ES-I3 (cell line): ENCODE data around the gene ARHGEF39.
"Not testable (repeated sequence)": the region's sequence is repeated elsewhere in the genome, so short reads cannot be mapped to it uniquely, and the experiment has no call there.

Source experiments
- H3K36me3 ChIP-seq: 2 replicates; pipeline ENCODE4 v1.6.1; 2013; ENCODE audit warnings: mild to moderate bottlenecking, low read length, control low read depth, moderate library complexity; ENCODE audit not compliant: insufficient read depth
- H3K4me1 ChIP-seq: 2 replicates; pipeline ENCODE4 v1.6.1; 2013; ENCODE audit warnings: mild to moderate bottlenecking, control low read depth, low read length; ENCODE audit not compliant: insufficient read depth
- H3K9ac ChIP-seq: 2 replicates; pipeline ENCODE4 v1.6.1; 2013; ENCODE audit warnings: low read depth, mild to moderate bottlenecking, low read length, moderate library complexity
- H3K9me3 ChIP-seq: 2 replicates; pipeline ENCODE4 v1.6.1; 2013; ENCODE audit warnings: mild to moderate bottlenecking, low read length, moderate library complexity; ENCODE audit not compliant: control insufficient read depth, insufficient read depth

ARHGEF39 gene

DNA sequence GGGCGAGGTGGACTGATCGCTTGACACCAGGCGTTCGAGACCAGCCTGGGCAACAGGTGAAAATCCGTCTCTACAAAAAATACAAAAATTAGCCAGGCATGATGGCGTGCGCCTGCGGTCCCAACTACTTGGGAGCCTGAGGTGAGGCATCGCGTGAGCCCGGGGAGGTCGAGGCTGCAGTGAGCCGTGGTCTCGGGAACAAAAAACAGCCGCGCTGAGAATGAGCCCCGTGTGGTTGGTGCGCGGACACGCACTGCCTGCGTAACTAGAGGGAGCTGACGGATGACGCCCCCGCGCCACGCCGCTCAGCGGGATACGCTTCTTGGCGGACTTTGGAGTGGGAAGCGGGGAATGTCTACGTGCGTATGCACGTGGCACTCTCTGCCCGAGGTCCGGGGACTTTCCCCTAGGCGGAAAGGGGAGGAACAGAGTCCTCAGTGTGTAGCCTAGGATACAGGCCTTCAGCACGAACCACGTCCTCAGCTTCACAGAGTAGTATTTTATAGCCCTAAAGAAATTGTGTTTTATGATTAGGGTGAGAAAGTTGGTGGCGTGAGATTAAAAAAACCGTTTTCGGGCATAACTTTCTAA lies 7.4 kb downstream of the ARHGEF39 start, which contains the start of gene RMRP:
TSS of gene RMRP (minus strand) at position 474 of the 591 bp plus-strand sequence.
- Histone ChIP-seq H3K9ac (peak within 1 kb of the TSS; percentile 85), H3K36me3 (peaks cover 6% of the 10 kb centered on the region; the same call in 1 of the 2 replicates), H3K9me3 (no peaks in the 10 kb centered on the region), H3K4me1 (peaks cover 7% of the 10 kb centered on the region; the same call in 1 of the 2 replicates)

DNA sequence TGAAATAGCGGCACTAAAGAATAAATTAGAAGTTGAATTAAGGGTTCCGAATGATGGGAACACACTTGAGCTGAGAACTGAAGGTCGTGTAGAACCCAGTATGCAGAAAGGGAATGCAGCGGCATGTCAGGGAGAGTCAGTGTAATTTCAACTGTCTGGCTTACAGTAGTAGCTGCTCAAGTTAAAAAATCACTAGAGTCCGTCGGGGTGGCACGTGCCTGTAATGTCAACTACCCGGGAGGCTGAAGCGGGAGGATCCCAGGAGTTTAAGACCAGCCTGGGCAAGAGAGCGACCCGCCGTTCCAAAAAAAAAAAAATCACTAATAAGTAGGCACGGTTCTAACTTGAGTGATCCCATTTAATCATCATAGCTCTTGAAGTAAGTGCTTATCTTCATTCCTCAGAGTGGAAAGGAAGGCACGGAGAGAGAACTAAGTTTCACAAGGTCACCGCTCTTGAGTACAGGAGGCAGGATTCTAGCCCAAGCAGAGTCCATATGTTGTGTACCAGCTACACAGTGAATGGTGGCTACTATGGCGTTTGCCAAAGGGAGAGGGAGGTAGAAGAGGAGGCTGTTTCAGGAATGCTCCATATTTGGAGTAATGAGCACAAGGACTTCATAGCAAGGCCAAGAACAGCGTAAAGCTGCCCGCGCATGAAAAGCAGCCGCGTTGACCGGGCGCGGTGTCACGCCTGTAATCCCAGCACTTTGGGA lies 8.0 kb downstream of the ARHGEF39 start:
- Histone ChIP-seq H3K36me3 (peaks cover 6% of the 10 kb centered on the region; the same call in 1 of the 2 replicates), H3K4me1 (peaks cover 7% of the 10 kb centered on the region; the same call in 1 of the 2 replicates), H3K9me3 (no peaks in the 10 kb centered on the region), H3K9ac (peak overlapping the region; percentile 60)

DNA sequence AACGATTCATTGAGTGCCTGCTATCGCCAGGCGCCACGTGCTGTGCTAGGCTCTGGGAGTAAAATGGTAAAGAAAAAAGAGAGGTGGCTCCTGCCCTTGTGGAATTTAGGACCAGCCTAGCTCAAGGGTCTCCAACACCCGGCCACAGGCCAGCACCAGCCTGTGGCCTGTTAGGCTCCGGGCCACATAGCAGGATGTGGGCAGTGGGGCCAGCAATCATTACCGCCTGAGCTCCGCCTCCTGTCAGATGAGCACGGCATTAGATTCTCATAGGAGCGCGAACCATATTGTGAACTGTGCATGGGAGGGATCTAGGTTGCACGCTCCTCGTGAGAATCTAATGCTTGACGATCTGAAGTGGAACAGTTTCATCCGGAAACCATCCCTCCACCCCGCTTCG lies 8.6 kb downstream of the ARHGEF39 start:
- no peaks in the 10 kb centered on the region for H3K9me3 ChIP-seq
- no peak overlapping the region for H3K9ac ChIP-seq
- peaks cover 6% of the 10 kb centered on the region; the same call in 1 of the 2 replicates for H3K36me3 ChIP-seq
- H3K4me1 ChIP-seq: peaks cover 7% of the 10 kb centered on the region; the same call in 1 of the 2 replicates

DNA sequence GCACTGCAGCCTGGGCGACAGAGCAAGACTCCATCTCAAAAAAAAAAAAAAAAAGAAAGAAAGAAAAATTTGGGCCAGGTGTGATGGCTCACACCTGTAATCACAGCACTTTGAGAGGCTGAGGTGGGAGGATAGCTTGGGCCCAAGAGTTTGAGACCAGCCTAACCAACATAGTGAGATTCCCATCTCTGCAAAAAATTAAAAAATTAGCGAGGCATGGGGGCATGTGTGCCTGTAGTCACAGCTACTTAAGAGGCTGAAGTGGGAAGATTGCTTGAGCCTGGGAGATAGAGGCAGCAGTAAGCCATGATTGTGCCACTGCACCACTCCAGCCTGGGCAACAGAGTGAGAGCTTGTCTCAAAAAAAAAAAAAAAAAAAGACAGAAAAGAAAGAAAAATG lies 11.4 kb downstream of the ARHGEF39 start:
- no peak overlapping the region for H3K9ac ChIP-seq
- no peaks in the 10 kb centered on the region for H3K9me3 ChIP-seq
- peaks cover 13% of the 10 kb centered on the region; the same call in 1 of the 2 replicates for H3K4me1 ChIP-seq
- H3K36me3 ChIP-seq: no peaks in the 10 kb centered on the region

DNA sequence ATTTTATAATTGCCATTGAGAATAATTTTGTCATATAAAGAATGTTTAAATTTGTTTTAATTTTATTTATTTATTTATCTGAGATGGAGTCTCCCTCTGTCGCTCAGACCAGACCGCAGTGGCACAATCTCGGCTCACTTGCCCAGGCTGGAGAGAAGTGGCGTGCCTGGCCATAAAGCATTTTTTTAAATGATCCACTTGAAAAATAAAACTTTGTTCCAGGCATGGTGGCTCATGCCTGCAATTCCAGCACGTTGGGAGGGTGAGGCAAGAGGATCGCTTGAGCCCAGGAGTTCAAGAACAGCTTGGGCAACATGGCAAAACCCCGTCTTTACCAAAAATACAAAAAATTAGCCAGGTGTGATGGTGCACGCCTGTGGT lies 12.2 kb downstream of the ARHGEF39 start:
- H3K4me1 ChIP-seq: peaks cover 13% of the 10 kb centered on the region; the same call in 1 of the 2 replicates
- no peaks in the 10 kb centered on the region for H3K9me3 ChIP-seq
- H3K36me3 ChIP-seq: no peaks in the 10 kb centered on the region
- no peak overlapping the region for H3K9ac ChIP-seq

DNA sequence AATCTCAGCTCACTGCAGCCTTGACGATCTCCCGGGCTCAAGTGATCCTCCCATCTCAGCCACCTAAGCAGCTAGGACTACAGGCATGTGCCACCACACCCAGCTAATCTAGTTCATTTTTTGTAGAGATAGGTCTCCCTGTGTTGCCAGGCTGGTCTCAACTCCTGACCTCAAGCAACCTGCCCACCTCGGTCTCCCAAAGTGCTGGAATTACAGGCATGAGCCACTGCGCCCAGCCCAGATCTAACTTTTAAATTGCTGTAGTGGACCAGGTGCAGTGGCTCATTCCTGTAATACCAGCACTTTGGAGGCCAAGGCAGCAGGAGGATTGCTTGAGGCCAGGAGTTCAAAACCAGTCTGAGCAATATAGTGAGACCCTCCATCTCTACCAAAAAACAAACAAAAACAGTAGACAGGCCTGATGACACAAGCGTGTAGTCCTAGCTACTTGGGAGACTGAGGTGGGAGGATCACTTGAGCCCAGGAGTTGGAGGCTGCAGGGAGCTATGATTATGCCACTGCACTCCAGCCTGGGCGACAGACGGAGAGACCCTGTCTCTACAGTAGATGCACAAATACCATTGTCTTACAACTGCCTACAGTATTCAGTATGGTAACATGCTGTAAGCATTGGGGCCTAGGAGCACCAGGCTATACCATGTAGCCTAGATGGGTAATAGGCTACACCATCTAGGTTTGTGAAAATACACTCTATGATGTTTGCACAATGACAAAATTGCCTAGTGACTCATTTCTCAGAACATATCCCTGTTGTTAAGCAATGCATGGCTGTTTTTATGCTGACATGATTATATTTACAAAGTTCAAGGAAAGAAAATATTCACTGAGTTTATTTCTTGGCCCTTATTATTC lies 12.8 kb downstream of the ARHGEF39 start:
- no peaks in the 10 kb centered on the region for H3K36me3 ChIP-seq
- peaks cover 13% of the 10 kb centered on the region; the same call in 1 of the 2 replicates for H3K4me1 ChIP-seq
- H3K9ac ChIP-seq: no peak overlapping the region
- no peaks in the 10 kb centered on the region for H3K9me3 ChIP-seq

DNA sequence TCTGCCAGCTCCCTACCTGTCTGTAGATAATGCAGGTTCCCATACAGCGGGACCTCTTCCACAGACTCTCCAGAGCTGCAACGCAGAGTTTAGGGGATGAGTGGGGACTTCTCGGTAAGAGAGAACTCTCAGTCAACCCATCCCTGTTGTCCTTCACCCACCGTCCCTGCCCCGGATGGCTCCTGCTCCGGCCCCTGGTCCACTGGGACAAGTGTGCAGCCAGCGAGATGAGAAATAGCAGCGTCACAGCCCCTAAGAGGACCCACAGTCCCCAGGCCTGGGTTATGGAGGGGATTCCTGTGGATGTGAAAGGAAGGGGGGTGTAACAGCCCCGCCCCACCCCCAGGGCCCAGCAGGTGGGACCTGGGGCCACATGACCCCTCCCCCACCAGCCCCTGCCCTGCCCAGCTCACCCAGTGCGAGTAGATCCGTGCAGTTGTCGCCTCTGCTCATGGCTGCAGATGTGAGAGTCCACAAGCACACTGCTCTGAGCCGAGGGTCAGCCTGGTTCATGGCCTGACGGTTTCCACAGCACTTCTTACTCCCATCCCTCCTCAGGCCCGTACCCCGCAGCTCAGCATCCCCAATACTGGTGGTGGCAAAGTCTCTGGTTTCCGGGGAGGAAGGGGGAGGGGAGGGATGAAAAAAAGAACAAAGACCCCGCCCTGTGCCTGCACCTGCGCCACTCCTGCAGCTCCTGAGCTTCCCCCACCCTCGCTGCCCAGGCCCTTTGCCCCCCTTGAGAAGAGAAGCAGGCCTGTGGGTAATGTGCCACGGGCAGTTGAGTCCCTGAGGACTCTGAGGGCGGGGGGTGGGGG lies 14.4 kb downstream of the ARHGEF39 start, which contains the start of gene SIT1:
TSS of gene SIT1 (minus strand) at position 591 of the 818 bp plus-strand sequence. CDS start at position 513, 78 bp downstream.
- H3K9ac ChIP-seq: no peak within 1 kb of the TSS

DNA sequence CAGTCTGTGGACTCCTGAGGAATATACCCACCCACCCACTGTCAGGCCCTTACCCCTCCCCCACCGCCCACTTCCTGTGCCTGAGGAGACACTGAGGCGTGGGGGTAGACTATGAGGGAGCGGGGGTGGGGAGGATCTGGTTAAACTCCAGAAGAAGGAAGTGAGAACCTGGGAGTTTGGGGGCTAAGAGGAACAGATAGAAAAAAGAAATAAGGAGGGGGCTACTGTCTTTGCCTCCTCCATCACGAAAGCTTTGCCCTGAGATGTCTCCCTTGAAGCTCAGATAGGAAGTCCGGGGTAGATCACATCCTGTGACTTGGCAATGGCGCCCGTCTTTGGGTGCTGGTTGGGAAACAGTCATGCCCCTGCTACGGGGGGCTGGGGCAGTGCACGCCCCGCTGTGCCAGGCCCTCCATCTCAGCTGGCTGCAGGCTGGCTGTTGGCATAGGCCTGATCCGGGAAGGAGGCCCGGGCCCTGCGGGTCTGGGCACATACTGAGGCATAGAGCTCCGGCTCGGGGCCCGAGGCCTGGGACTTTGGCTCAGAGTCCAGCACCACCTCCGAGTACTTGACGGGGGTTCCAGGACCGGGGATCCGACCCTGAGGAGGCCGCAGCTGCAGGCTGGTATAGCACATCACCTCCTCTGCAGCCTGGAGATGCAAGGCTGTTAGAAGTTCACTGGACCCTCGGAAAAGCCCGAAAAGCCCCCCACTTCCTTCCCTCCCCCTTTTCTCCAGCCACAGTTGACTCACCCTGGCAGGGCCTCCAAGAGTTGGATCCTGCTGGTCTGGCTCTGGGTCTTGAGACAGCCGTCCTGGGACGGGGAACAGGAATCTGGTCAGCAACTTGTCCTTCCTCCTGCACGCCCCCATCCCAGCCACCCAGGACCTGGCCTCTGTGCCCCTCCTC lies 15.3 kb downstream of the ARHGEF39 start:
- Histone ChIP-seq H3K9me3 (no peaks in the 10 kb centered on the region), H3K9ac (no peak overlapping the region), H3K36me3 (no peaks in the 10 kb centered on the region), H3K4me1 (peaks cover 10% of the 10 kb centered on the region; the same call in 1 of the 2 replicates)

More for the DNA sequence above, 14.4 kb downstream of the ARHGEF39 start, which contains the start of gene SIT1:
- Histone ChIP-seq H3K9me3 (no peaks in the 10 kb centered on the region), H3K36me3 (no peaks in the 10 kb centered on the region), H3K4me1 (peaks cover 10% of the 10 kb centered on the region; the same call in 1 of the 2 replicates)

DNA sequence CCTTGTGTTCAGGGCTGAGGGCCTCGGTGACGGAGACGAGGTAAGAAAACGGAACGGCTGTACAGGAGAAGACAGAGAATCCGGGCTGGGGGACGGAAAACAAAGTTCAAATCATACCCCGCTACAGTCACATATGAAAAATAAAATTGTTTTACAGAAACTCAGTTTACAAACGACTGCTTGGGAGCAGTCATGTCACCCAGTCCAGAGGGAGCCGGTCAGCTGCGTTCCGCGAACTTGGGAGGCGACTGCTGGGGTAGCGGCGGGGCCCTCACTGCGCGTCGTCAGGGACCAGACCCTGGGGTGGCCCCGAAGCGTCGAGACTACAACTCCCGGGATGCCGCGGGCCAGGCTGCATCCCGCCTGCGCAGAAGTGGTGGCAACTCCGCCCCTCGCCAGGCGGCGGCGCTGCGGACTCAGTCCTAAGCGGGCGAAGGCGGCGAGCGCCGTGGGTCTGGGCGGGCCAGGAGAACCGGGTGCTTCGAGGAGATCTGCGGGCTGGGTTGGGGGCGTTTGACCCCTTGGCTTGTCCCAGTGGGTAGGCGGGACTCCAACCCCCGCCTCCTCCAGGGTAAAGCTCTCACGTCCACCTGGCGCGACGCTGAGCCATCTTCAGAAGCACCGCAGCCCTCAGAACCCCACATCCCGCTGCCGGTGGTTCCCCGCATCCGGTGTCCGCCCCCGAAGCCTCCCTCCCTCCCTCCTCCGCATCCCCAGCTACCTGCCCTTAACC lies 18.3 kb downstream of the ARHGEF39 start:
- Histone ChIP-seq H3K9me3 (no peaks in the 10 kb centered on the region), H3K9ac (peak overlapping the region; percentile 91), H3K36me3 (no peaks in the 10 kb centered on the region), H3K4me1 (peaks cover 10% of the 10 kb centered on the region; the same call in 1 of the 2 replicates)

DNA sequence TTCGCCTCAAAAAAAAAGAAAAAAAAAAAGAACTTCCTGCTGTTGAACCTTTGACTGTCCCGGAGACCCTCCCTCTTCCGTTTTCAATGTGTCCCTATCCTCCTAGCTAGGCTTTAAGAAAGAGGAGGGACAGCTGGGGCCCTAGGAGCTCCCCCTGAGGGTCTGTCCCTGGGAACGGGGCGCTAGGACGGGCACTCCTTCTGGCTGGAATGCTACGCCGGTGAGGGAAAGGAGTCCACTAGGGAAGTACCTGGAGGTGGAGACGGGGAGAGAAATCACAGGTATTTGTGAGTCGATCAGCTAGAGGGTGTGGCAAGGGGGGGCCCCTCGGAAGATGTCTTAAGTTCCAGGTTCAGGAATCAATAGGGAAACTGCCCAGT lies 18.9 kb downstream of the ARHGEF39 start:
- H3K9ac ChIP-seq: peak overlapping the region; percentile 91
- no peaks in the 10 kb centered on the region for H3K9me3 ChIP-seq
- H3K36me3 ChIP-seq: no peaks in the 10 kb centered on the region
- peaks cover 10% of the 10 kb centered on the region; the same call in 1 of the 2 replicates for H3K4me1 ChIP-seq

DNA sequence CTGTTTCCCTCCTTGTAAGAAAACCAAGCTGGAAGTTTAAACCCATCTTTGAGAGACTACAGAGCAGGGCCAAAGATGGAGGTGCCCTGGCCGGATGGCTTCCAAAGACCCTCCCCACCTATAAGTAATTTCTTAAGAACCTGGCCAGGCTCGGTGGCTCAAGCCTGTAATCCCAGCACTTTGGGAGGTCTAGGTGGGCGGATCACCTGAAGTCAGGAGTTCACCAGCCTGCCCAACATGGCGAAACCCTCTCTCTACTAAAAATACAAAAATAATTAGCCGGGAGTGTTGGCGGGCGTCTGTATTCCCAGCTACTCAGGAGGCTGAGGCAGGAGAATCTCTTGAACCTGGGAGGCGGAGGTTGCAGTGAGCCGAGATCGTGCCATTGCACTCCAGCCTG lies 19.3 kb downstream of the ARHGEF39 start:
- not testable (repeated sequence) for H3K36me3 ChIP-seq, H3K9me3 ChIP-seq, H3K4me1 ChIP-seq
- peak overlapping the region; percentile 91 for H3K9ac ChIP-seq

DNA sequence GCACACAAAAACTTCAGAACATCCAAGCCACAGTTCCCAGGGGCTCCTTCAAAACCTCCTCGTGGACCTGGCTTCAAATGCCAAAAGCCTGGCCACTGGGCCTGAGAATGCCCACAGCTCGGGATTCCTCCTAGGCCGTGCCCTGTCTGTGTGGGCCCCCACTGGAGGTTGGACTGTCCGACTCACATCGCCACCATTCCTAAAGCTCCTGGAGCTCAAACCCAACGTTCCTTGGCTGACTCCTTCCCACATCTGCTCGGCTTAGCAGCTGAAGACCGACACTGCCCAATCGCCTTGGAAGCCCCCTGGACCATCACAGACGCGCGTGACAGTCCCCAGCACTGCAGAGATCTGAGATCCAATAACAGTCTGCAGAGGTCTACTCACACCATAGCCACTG lies 21.9 kb downstream of the ARHGEF39 start:
- Histone ChIP-seq H3K9me3 (no peaks in the 10 kb centered on the region), H3K4me1 (no peaks in the 10 kb centered on the region), H3K9ac (no peak overlapping the region), H3K36me3 (no peaks in the 10 kb centered on the region)
